GM18511 (cell line): ENCODE measurements around the gene SUSD4.

Experiments
- ATAC-seq: cut with Tn5 transposase; IDR thresholded peaks from one replicate; pipeline ENCODE4 v1.9.1; 2021; ENCODE audit warnings: mild to moderate bottlenecking, moderate library complexity; ENCODE audit not compliant: unreplicated experiment

The SUSD4 gene

GRCh38 chr1:223331301-223331700, 32.7 kb downstream of the SUSD4 start:
- ATAC-seq, result no peak

GRCh38 chr1:223330466-223330865, 33.5 kb downstream of the SUSD4 start:
- ATAC-seq, result no peak

- no peak for ATAC-seq
Measured at GRCh38 chr1:223329664-223330415, 34.1 kb downstream of the SUSD4 start.

- ATAC-seq, result no peak
Measured at GRCh38 chr1:223329252-223329651, 34.7 kb downstream of the SUSD4 start.

- ATAC-seq, result no peak
Measured at GRCh38 chr1:223328566-223328965, 35.4 kb downstream of the SUSD4 start.

GRCh38 chr1:223326776-223327175, 37.2 kb downstream of the SUSD4 start:
- no peak for ATAC-seq

GRCh38 chr1:223323491-223324484, 40.2 kb downstream of the SUSD4 start:
- no peak for ATAC-seq

- ATAC-seq, result no peak
Measured at GRCh38 chr1:223322868-223323267, 41.1 kb downstream of the SUSD4 start.

GRCh38 chr1:223320959-223321358, 43.0 kb downstream of the SUSD4 start:
- ATAC-seq, result no peak

- ATAC-seq, result no peak
Measured at GRCh38 chr1:223319905-223320580, 43.9 kb downstream of the SUSD4 start.

GRCh38 chr1:223319398-223319797, 44.6 kb downstream of the SUSD4 start:
- ATAC-seq, result no peak

- no peak for ATAC-seq
Measured at GRCh38 chr1:223316082-223316481, 47.9 kb downstream of the SUSD4 start.

GRCh38 chr1:223315665-223316064, 48.3 kb downstream of the SUSD4 start:
- ATAC-seq, result no peak

GRCh38 chr1:223313415-223313754, 50.6 kb downstream of the SUSD4 start:
- ATAC-seq, result no peak

- no peak for ATAC-seq
Measured at GRCh38 chr1:223312705-223313414, 51.1 kb downstream of the SUSD4 start.

GRCh38 chr1:223312273-223312672, 51.7 kb downstream of the SUSD4 start:
- ATAC-seq, result no peak

- no peak for ATAC-seq
Measured at GRCh38 chr1:223311826-223312225, 52.1 kb downstream of the SUSD4 start.

GRCh38 chr1:223308136-223308535, 55.8 kb downstream of the SUSD4 start:
- ATAC-seq, result no peak

- no peak for ATAC-seq
Measured at GRCh38 chr1:223307544-223307943, 56.4 kb downstream of the SUSD4 start.

GRCh38 chr1:223304931-223305330, 59.0 kb downstream of the SUSD4 start:
- ATAC-seq, result no peak

- ATAC-seq, result no peak
Measured at GRCh38 chr1:223301371-223301770, 62.6 kb downstream of the SUSD4 start.
